ENCODE results near the gene DVL3.

The DVL3 gene

GRCh38 chr3:184168363-184169120 is 13.4 kb downstream of the DVL3 start:
- Histone ChIP-seq H3K4me3 (ENCODE audit: low read length in 2 of 2) (no peak overlapping the region), H3K27me3 (ENCODE audit: control insufficient read depth in 1 of 2, insufficient read depth in 2 of 2, low read length in 2 of 2) (no peaks in the 10 kb centered on the region), H3K36me3 (ENCODE audit: control insufficient read depth in 2 of 2, insufficient read depth in 2 of 2, low read length in 2 of 2) (peaks cover 60 to 65% of the 10 kb centered on the region in 2 donors), H3K9me3 (ENCODE audit: control insufficient read depth in 2 of 2, low read length in 2 of 2) (no peaks in the 10 kb centered on the region), H3K9ac (ENCODE audit: low read length in 2 of 2) (no peak overlapping the region), H3K4me1 (ENCODE audit: control insufficient read depth, insufficient read depth, low read length) (peaks cover 10% of the 10 kb centered on the region), H3K27ac (ENCODE audit: low read length) (no peak overlapping the region)

DNA sequence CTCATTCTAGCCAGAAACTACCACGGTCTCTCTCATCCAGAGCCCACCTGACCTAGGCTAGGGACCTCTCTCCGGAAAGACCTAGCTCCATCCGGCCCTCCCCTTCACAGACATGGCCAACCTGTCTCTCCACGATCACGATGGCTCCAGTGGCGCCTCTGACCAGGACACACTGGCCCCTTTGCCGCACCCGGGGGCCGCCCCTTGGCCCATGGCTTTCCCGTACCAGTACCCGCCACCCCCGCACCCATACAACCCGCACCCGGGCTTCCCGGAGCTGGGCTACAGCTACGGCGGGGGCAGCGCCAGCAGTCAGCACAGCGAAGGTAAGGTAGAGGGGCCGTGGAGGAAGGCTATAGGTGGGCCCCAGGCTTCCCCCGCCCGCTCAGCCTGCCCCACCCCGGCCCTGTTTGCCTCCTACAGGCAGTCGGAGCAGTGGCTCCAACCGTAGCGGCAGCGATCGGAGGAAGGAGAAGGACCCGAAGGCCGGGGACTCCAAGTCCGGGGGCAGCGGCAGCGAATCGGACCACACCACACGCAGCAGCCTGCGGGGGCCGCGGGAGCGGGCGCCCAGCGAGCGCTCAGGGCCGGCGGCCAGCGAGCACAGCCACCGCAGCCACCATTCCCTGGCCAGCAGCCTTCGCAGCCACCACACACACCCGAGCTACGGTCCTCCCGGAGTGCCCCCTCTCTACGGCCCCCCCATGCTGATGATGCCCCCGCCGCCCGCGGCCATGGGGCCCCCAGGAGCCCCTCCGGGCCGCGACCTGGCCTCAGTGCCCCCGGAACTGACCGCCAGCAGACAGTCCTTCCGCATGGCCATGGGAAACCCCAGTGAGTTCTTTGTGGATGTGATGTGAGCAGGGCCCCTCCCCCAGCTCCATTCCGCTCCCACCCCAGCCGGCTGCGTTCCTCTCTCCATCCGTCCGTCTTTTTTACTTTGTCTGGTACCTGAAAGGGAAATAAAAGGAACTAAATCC is 15.0 kb downstream of the DVL3 start:
- Histone ChIP-seq H3K36me3 (ENCODE audit: control insufficient read depth in 2 of 2, insufficient read depth in 2 of 2, low read length in 2 of 2) (peaks cover 45 to 49% of the 10 kb centered on the region in 2 donors), H3K27me3 (ENCODE audit: control insufficient read depth in 1 of 2, insufficient read depth in 2 of 2, low read length in 2 of 2) (no peaks in the 10 kb centered on the region), H3K27ac (ENCODE audit: low read length) (no peak overlapping the region)

GRCh38 chr3:184171562-184171961 is 16.4 kb downstream of the DVL3 start:
- Histone ChIP-seq H3K36me3 (ENCODE audit: control insufficient read depth in 2 of 2, insufficient read depth in 2 of 2, low read length in 2 of 2) (peaks cover 31 to 35% of the 10 kb centered on the region in 2 donors), H3K9ac (ENCODE audit: low read length in 2 of 2) (no peak overlapping the region), H3K4me1 (ENCODE audit: control insufficient read depth, insufficient read depth, low read length) (peaks cover 21% of the 10 kb centered on the region), H3K27ac (ENCODE audit: low read length) (no peak overlapping the region), H3K4me3 (ENCODE audit: low read length in 2 of 2) (no peak overlapping the region), H3K9me3 (ENCODE audit: control insufficient read depth in 2 of 2, low read length in 2 of 2) (no peaks in the 10 kb centered on the region), H3K27me3 (ENCODE audit: control insufficient read depth in 1 of 2, insufficient read depth in 2 of 2, low read length in 2 of 2) (no peaks in the 10 kb centered on the region)

More for the DNA sequence above, 15.0 kb downstream of the DVL3 start:
- no peaks in the 10 kb centered on the region for H3K9me3 ChIP-seq (ENCODE audit: control insufficient read depth in 2 of 2, low read length in 2 of 2)
- H3K4me3 ChIP-seq (ENCODE audit: low read length in 2 of 2): no peak overlapping the region
- H3K4me1 ChIP-seq (ENCODE audit: control insufficient read depth, insufficient read depth, low read length): peaks cover 9% of the 10 kb centered on the region
- no peak overlapping the region for H3K9ac ChIP-seq (ENCODE audit: low read length in 2 of 2)

DNA sequence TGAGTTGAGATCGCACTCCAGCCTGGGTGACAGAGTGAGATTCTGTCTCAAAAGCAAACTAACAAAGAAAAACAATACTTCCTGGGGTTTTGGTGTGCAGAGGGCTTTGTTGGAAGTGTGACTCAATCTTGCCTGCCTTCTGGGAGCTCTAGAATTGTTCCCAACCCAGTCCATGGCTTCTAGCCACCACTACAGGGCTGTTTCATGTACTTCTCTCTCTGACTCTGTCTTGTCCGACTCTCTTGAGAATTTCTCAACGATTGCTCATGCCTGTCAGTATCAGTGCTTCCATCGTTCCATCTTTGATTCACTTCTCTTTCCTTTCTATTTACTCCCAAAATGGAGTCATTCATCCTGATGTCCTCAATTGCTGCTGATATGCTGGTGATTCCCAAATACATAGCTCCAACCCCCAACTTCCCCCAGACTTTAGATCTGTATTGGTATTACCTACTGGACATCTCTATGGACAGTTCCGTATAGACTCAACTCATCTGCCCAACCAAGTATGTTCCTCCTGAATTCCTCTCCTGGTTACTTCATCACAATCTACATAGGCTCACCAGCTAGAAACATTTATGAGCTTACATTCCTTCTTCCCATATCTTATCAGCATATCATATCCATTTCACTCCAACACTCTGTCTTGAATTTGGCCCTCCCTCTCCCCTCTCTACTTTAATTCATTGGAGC is 17.6 kb downstream of the DVL3 start:
- H3K4me3 ChIP-seq (ENCODE audit: low read length in 2 of 2): no peak overlapping the region
- no peaks in the 10 kb centered on the region for H3K27me3 ChIP-seq (ENCODE audit: control insufficient read depth in 1 of 2, insufficient read depth in 2 of 2, low read length in 2 of 2)
- no peak overlapping the region for H3K9ac ChIP-seq (ENCODE audit: low read length in 2 of 2)
- no peak overlapping the region for H3K27ac ChIP-seq (ENCODE audit: low read length)
- H3K36me3 ChIP-seq (ENCODE audit: control insufficient read depth in 2 of 2, insufficient read depth in 2 of 2, low read length in 2 of 2): peaks cover 26 to 33% of the 10 kb centered on the region in 2 donors
- no peaks in the 10 kb centered on the region for H3K9me3 ChIP-seq (ENCODE audit: control insufficient read depth in 2 of 2, low read length in 2 of 2)
- peaks cover 34% of the 10 kb centered on the region for H3K4me1 ChIP-seq (ENCODE audit: control insufficient read depth, insufficient read depth, low read length)

DNA sequence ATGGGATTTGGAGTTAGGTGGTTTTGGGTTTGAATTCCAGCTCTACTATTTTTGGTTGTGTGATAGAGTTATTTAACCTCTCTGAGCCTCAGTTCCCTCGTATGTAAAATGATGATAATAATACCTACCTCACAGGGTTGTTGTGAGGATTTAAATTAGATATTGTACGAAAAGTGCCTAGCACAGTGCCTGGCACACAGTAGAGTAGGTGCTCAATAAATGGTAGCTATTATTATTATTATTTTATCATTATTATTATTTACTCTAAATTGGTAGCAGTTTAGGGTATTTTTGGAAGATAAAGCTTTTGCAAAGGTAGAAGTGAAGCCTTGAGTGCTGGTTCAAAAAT is 18.2 kb downstream of the DVL3 start:
- peaks cover 26 to 32% of the 10 kb centered on the region in 2 donors for H3K36me3 ChIP-seq (ENCODE audit: control insufficient read depth in 2 of 2, insufficient read depth in 2 of 2, low read length in 2 of 2)
- H3K27me3 ChIP-seq (ENCODE audit: control insufficient read depth in 1 of 2, insufficient read depth in 2 of 2, low read length in 2 of 2): no peaks in the 10 kb centered on the region
- no peak overlapping the region for H3K9ac ChIP-seq (ENCODE audit: low read length in 2 of 2)
- no peak overlapping the region for H3K4me3 ChIP-seq (ENCODE audit: low read length in 2 of 2)
- H3K9me3 ChIP-seq (ENCODE audit: control insufficient read depth in 2 of 2, low read length in 2 of 2): no peaks in the 10 kb centered on the region
- no peak overlapping the region for H3K27ac ChIP-seq (ENCODE audit: low read length)
- H3K4me1 ChIP-seq (ENCODE audit: control insufficient read depth, insufficient read depth, low read length): peaks cover 39% of the 10 kb centered on the region

- peak overlapping the region; percentile 17 to 51 for H3K9ac ChIP-seq (ENCODE audit: low read length in 2 of 2)
- H3K4me3 ChIP-seq (ENCODE audit: low read length in 2 of 2): peak overlapping the region in 1 of 2 donors; percentile 15
- H3K27me3 ChIP-seq (ENCODE audit: control insufficient read depth in 1 of 2, insufficient read depth in 2 of 2, low read length in 2 of 2): no peaks in the 10 kb centered on the region
- peaks cover 30 to 37% of the 10 kb centered on the region in 2 donors for H3K36me3 ChIP-seq (ENCODE audit: control insufficient read depth in 2 of 2, insufficient read depth in 2 of 2, low read length in 2 of 2)
- no peaks in the 10 kb centered on the region for H3K9me3 ChIP-seq (ENCODE audit: control insufficient read depth in 2 of 2, low read length in 2 of 2)
- H3K27ac ChIP-seq (ENCODE audit: low read length): peak overlapping the region; percentile 66
- peaks cover 35% of the 10 kb centered on the region for H3K4me1 ChIP-seq (ENCODE audit: control insufficient read depth, insufficient read depth, low read length)
Measured at GRCh38 chr3:184174284-184174645, 19.1 kb downstream of the DVL3 start.

GRCh38 chr3:184174646-184175492 is 19.7 kb downstream of the DVL3 start, which contains the start of gene AP2M1:
AP2M1 (plus strand) TSS chr3:184174855; CDS start chr3:184176994, 2,139 bp downstream.
- H3K27ac ChIP-seq (ENCODE audit: low read length): peak within 1 kb of the TSS; percentile 79
- H3K36me3 ChIP-seq (ENCODE audit: control insufficient read depth in 2 of 2, insufficient read depth in 2 of 2, low read length in 2 of 2): peaks cover 36 to 42% of the 10 kb centered on the region in 2 donors
- H3K4me3 ChIP-seq (ENCODE audit: low read length in 2 of 2): peak within 1 kb of the TSS; percentile 88 to 96
- no peaks in the 10 kb centered on the region for H3K9me3 ChIP-seq (ENCODE audit: control insufficient read depth in 2 of 2, low read length in 2 of 2)
- H3K27me3 ChIP-seq (ENCODE audit: control insufficient read depth in 1 of 2, insufficient read depth in 2 of 2, low read length in 2 of 2): no peaks in the 10 kb centered on the region
- peaks cover 35% of the 10 kb centered on the region for H3K4me1 ChIP-seq (ENCODE audit: control insufficient read depth, insufficient read depth, low read length)
- H3K9ac ChIP-seq (ENCODE audit: low read length in 2 of 2): peak within 1 kb of the TSS; percentile 94 to 97

GRCh38 chr3:184175506-184175905 is 20.3 kb downstream of the DVL3 start:
- H3K4me3 ChIP-seq (ENCODE audit: low read length in 2 of 2): peak overlapping the region; percentile 88 to 96
- H3K27me3 ChIP-seq (ENCODE audit: control insufficient read depth in 1 of 2, insufficient read depth in 2 of 2, low read length in 2 of 2): no peaks in the 10 kb centered on the region
- H3K36me3 ChIP-seq (ENCODE audit: control insufficient read depth in 2 of 2, insufficient read depth in 2 of 2, low read length in 2 of 2): peaks cover 42 to 48% of the 10 kb centered on the region in 2 donors
- H3K4me1 ChIP-seq (ENCODE audit: control insufficient read depth, insufficient read depth, low read length): peaks cover 37% of the 10 kb centered on the region
- H3K9me3 ChIP-seq (ENCODE audit: control insufficient read depth in 2 of 2, low read length in 2 of 2): no peaks in the 10 kb centered on the region
- H3K27ac ChIP-seq (ENCODE audit: low read length): peak overlapping the region; percentile 79
- peak overlapping the region; percentile 94 to 97 for H3K9ac ChIP-seq (ENCODE audit: low read length in 2 of 2)

GRCh38 chr3:184175981-184176376 is 20.8 kb downstream of the DVL3 start:
- Histone ChIP-seq H3K4me1 (ENCODE audit: control insufficient read depth, insufficient read depth, low read length) (peaks cover 37% of the 10 kb centered on the region), H3K9ac (ENCODE audit: low read length in 2 of 2) (peak overlapping the region; percentile 94 to 97), H3K36me3 (ENCODE audit: control insufficient read depth in 2 of 2, insufficient read depth in 2 of 2, low read length in 2 of 2) (peaks cover 42 to 51% of the 10 kb centered on the region in 2 donors)

More at GRCh38 chr3:184175981-184176376, 20.8 kb downstream of the DVL3 start:
- H3K27ac ChIP-seq (ENCODE audit: low read length): peak overlapping the region; percentile 79
- no peaks in the 10 kb centered on the region for H3K9me3 ChIP-seq (ENCODE audit: control insufficient read depth in 2 of 2, low read length in 2 of 2)
- H3K27me3 ChIP-seq (ENCODE audit: control insufficient read depth in 1 of 2, insufficient read depth in 2 of 2, low read length in 2 of 2): no peaks in the 10 kb centered on the region
- peak overlapping the region; percentile 88 to 96 for H3K4me3 ChIP-seq (ENCODE audit: low read length in 2 of 2)

Data from stomach smooth muscle (tissue), 2 donors.